Erythroblast (primary cell): Measurements from ENCODE around the gene CNTN4.

Source experiments
- GATA1 ChIP-seq: IDR thresholded peaks from 2 replicates; pipeline ENCODE4 v1.6.1; 2011; ENCODE audit warnings: low read depth, mild to moderate bottlenecking, control low read depth, low read length, moderate library complexity
- POLR2A ChIP-seq: IDR thresholded peaks from 2 replicates; pipeline ENCODE4 v1.6.1; 2011; ENCODE audit warnings: mild to moderate bottlenecking, low read length

DNA sequence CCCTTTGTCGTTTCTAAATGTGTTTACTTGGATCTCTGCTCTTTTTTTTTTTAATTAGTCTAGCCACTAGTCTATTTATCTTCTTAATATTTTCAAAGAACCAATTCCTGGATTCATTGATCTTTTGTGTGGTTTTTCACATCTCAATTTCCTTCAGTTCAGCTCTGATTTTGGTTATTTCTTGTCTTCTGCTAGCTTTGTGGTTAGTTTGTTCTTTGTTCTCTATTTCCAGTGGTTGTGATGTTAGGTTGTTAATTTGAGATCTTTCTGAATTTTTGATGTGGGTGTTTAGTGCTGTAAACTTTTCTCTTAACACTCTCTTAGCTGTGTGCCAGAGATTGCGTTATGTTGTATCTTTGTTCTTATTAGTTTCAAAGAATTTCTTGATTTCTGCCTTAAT lies 446.1 kb downstream of the CNTN4 start:
- TF ChIP-seq POLR2A, result no peak
- no peak for TF ChIP-seq GATA1
